ENCODE results near the gene MINDY3. TPM values are rescaled to one million over a fixed set of nuclear protein-coding genes. Genes with fewer than 3 reads are reported as not detected.

MINDY3 gene
- total and polyA plus RNA-seq, 2 experiments from 2014 or later = 14.5 to 20.4 TPM

GRCh38 chr10:15805395-15806058, 54.8 kb downstream of the MINDY3 start:
- Histone ChIP-seq H3K27me3 (no peaks in the 10 kb centered on the region), H3K4me3 (no peak overlapping the region), H3K4me1 (ENCODE audit: low read depth) (no peaks in the 10 kb centered on the region), H3K27ac (no peak overlapping the region), H3K9me3 (ENCODE audit: low read depth) (no peaks in the 10 kb centered on the region), H3K36me3 (no peaks in the 10 kb centered on the region)
- no peak for TF ChIP-seq CTCF (IDR thresholded peaks at IDR 0.05; ENCODE audit: low read depth, low read length)
- no peak for DNase-seq (ENCODE audit: low read depth in 1 of 2, low spot score in 1 of 2)

GRCh38 chr10:15804109-15804508, 56.2 kb downstream of the MINDY3 start:
- Histone ChIP-seq H3K27me3 (no peaks in the 10 kb centered on the region), H3K36me3 (no peaks in the 10 kb centered on the region), H3K9me3 (ENCODE audit: low read depth) (no peaks in the 10 kb centered on the region), H3K4me1 (ENCODE audit: low read depth) (no peaks in the 10 kb centered on the region), H3K27ac (no peak overlapping the region), H3K4me3 (no peak overlapping the region)
- DNase-seq (ENCODE audit: low read depth in 1 of 2, low spot score in 1 of 2) = no peak
- TF ChIP-seq CTCF (IDR thresholded peaks at IDR 0.05; ENCODE audit: low read depth, low read length) = no peak

GRCh38 chr10:15802375-15802949, 57.8 kb downstream of the MINDY3 start:
- DNase-seq (ENCODE audit: low read depth in 1 of 2, low spot score in 1 of 2) = peak in 1 of 2 donors; percentile 17
- Histone ChIP-seq H3K4me1 (ENCODE audit: low read depth) (no peaks in the 10 kb centered on the region), H3K9me3 (ENCODE audit: low read depth) (no peaks in the 10 kb centered on the region), H3K27me3 (no peaks in the 10 kb centered on the region), H3K27ac (no peak overlapping the region), H3K36me3 (no peaks in the 10 kb centered on the region), H3K4me3 (no peak overlapping the region)
- no peak for TF ChIP-seq CTCF (IDR thresholded peaks at IDR 0.05; ENCODE audit: low read depth, low read length)

- DNase-seq (ENCODE audit: low read depth in 1 of 2, low spot score in 1 of 2) = no peak
- H3K36me3 ChIP-seq = no peaks in the 10 kb centered on the region
- no peak overlapping the region for H3K4me3 ChIP-seq
- H3K4me1 ChIP-seq (ENCODE audit: low read depth) = no peaks in the 10 kb centered on the region
- no peak for TF ChIP-seq CTCF (IDR thresholded peaks at IDR 0.05; ENCODE audit: low read depth, low read length)
- no peaks in the 10 kb centered on the region for H3K9me3 ChIP-seq (ENCODE audit: low read depth)
- H3K27ac ChIP-seq = no peak overlapping the region
- no peaks in the 10 kb centered on the region for H3K27me3 ChIP-seq
These were observed 58.7 kb downstream of the MINDY3 start for GRCh38 chr10:15801641-15802040.

- Histone ChIP-seq H3K36me3 (no peaks in the 10 kb centered on the region), H3K9me3 (ENCODE audit: low read depth) (no peaks in the 10 kb centered on the region), H3K4me1 (ENCODE audit: low read depth) (peaks cover 1% of the 10 kb centered on the region), H3K27ac (no peak overlapping the region), H3K27me3 (no peaks in the 10 kb centered on the region), H3K4me3 (no peak overlapping the region)
- DNase-seq (ENCODE audit: low read depth in 1 of 2, low spot score in 1 of 2) = no peak
- TF ChIP-seq CTCF (IDR thresholded peaks at IDR 0.05; ENCODE audit: low read depth, low read length) = no peak
These were observed 59.2 kb downstream of the MINDY3 start for GRCh38 chr10:15801147-15801546.

Measured in cardiac muscle cell (in vitro differentiated cells and primary cell).